ENCODE results near the gene MED15.

Gene MED15

DNA sequence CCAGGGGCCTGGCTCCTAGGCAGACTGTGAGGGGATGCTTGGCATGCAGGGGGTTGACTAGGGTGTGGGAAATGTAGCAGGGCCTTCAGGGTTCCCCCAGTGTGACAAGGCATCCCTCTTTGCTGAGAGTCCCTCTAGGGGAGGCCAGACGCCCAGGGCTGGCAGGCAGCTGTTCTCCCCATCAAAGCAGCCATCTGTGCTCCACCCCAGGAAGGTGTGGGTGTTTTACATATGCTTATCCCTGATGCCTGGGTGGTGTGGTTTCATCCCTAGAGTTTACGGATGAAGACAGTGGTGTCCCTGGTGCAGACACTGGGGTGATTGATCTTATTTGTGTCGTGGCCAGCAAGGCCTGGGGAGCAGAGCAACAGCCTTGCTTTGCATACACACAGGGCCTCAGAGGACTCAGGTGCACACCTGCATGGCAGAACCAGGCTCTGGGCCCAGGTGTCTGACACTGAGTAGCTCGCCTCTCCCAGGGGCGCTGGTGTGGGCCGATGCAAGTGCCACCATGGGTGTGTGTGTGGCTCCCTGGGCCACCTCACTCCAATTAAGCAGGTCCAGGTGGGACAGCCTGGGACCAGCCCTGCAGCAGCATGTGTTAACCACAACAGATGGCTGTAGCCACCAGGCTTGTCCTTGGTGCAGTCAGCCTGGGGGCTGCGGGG is 74.2 kb downstream of the MED15 start:
- DNase-seq (ENCODE audit: insufficient read length, low spot score): no peak
- no peak for FAIRE-seq
- TF ChIP-seq POU2F2 (IDR thresholded peaks at IDR 0.05; ENCODE audit: low read depth, low read length): no peak
- no peak for TF ChIP-seq SPI1 (IDR thresholded peaks at IDR 0.05; ENCODE audit: low read depth, low read length)
- no peak for TF ChIP-seq PAX5 (IDR thresholded peaks at IDR 0.05; ENCODE audit: insufficient read depth, low read length, severe bottlenecking)
- no peak for TF ChIP-seq POLR2AphosphoS5 (IDR thresholded peaks at IDR 0.05; ENCODE audit: low read depth, low read length)
- TF ChIP-seq POLR2A (IDR thresholded peaks at IDR 0.05; ENCODE audit: low read depth, low read length): no peak
- TF ChIP-seq TAF1 (IDR thresholded peaks at IDR 0.05; ENCODE audit: low read depth, low read length): no peak

DNA sequence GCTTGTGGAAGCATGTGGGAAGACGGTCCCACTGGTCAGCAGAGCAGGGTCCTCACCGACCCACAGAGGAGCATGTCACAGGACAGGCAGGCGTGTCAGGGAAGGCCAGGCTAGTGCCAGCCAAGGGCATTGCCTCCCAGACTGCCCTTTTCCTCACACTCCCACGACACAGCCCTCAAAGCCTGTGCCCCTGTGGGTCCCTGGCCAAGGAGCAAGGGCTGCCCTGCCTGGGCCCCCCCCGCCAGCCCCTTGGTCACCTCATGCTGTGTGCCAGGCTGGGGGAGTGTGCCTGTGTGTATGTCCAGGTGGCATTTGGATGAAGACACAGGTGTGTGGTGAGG is 74.7 kb downstream of the MED15 start:
- FAIRE-seq: no peak
- DNase-seq (ENCODE audit: insufficient read length, low spot score): no peak

DNA sequence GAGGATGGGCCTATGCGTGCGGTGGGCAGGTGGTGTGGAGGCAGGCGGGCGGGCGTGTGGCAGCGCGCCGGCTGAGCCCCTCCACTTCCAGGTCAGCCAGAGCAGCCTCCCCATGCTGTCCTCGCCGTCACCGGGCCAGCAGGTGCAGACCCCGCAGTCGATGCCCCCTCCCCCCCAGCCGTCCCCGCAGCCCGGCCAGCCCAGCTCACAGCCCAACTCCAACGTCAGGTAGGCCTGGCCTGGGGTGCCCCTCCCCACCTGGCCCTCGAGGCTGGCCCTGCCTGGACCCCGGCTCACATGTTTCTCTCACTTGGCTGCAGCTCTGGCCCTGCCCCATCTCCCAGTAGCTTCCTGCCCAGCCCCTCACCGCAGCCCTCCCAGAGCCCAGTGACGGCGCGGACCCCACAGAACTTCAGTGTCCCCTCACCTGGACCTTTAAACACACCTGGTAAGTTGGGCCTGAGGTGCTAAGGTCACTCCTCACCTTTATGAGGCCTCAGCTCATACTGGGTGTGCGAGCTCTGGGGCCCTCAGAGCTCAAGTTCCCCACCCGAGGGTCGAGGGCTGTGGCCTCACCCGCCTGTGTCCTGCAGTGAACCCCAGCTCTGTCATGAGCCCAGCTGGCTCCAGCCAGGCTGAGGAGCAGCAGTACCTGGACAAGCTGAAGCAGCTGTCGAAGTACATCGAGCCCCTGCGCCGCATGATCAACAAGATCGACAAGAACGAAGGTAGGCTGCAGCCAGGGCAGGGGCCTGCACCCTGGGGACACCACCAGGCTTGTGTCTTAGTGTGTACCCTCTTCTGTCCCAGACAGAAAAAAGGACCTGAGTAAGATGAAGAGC is 75.3 kb downstream of the MED15 start:
- DNase-seq (ENCODE audit: insufficient read length, low spot score): no peak

More for the DNA sequence above, 74.7 kb downstream of the MED15 start:
- TF ChIP-seq POU2F2 (IDR thresholded peaks at IDR 0.05; ENCODE audit: low read depth, low read length): no peak
- TF ChIP-seq SPI1 (IDR thresholded peaks at IDR 0.05; ENCODE audit: low read depth, low read length): no peak

DNA sequence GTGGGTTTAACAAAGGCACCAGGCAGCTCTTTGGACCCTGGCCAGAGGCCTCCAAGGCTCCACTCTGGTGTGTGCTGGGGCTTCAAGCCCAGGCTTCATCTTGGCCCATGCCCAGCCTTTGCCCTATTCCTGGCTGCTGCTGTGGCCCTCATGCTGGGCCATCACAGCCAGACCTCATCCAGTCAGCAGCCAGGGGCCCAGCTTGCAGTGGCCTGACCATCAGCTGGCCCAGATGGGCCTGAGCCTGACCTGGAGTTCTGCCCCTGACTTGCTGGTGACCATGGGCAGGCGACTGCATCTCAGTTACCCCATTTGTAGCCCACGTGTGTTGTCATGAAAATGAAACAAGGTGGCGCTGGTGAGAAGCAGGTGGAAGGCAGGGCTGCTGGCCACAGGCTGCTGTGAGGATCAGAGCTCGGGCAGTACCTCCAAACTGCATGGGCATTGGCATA is 76.1 kb downstream of the MED15 start:
- peak; percentile 38 for FAIRE-seq
- no peak for DNase-seq (ENCODE audit: insufficient read length, low spot score)
- TF ChIP-seq PAX5 (IDR thresholded peaks at IDR 0.05; ENCODE audit: insufficient read depth, low read length, severe bottlenecking) (no peak), POU2F2 (IDR thresholded peaks at IDR 0.05; ENCODE audit: low read depth, low read length) (no peak), SPI1 (IDR thresholded peaks at IDR 0.05; ENCODE audit: low read depth, low read length) (no peak)

More for the DNA sequence above, 75.3 kb downstream of the MED15 start:
- no peak for FAIRE-seq
- TF ChIP-seq TAF1 (IDR thresholded peaks at IDR 0.05; ENCODE audit: low read depth, low read length) (no peak), SPI1 (IDR thresholded peaks at IDR 0.05; ENCODE audit: low read depth, low read length) (no peak), POLR2A (IDR thresholded peaks at IDR 0.05; ENCODE audit: low read depth, low read length) (no peak), POLR2AphosphoS5 (IDR thresholded peaks at IDR 0.05; ENCODE audit: low read depth, low read length) (no peak), POU2F2 (IDR thresholded peaks at IDR 0.05; ENCODE audit: low read depth, low read length) (no peak), PAX5 (IDR thresholded peaks at IDR 0.05; ENCODE audit: insufficient read depth, low read length, severe bottlenecking) (no peak)

DNA sequence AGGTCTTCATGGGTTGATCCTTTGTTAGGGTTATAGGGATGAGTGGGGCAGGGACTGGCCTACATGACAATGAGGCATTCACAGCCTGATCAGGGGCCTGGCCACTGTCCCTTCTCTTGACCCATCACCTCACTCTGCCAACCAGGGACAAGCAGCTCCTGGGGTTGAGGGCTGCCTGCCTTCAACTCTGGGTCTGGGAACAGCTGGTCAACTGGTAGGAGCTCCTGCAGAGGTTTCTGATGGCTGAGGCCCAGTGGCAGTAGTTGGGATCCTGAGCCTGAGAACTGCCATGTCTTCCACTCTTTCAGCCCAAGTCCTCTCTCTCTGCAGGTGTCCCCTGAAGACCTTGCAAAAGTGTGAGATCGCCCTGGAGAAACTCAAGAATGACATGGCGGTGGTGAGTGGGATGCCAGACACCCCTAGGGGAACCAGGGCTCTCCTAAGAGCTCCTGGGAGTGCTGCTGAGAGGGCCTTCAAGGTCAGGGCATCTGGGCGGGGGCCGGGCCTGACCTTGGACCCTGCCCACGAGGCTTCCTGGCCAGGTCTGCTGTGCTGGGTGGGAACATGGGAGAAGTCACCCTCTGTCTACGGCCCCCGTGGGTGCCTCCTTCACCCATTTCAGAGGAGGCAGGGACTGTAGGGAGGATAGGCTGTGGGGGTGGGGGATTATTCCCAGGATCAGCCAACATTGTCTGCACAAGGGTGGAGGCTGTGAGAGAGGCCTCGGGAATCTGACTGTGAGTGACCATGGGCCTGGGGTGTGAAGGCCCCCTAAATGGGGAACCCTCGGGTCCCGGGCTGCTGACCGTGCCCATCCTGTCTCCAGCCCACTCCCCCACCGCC is 76.8 kb downstream of the MED15 start:
- no peak for TF ChIP-seq TAF1 (IDR thresholded peaks at IDR 0.05; ENCODE audit: low read depth, low read length)
- no peak for TF ChIP-seq POLR2A (IDR thresholded peaks at IDR 0.05; ENCODE audit: low read depth, low read length)
- no peak for TF ChIP-seq POLR2AphosphoS5 (IDR thresholded peaks at IDR 0.05; ENCODE audit: low read depth, low read length)
- TF ChIP-seq SPI1 (IDR thresholded peaks at IDR 0.05; ENCODE audit: low read depth, low read length): no peak
- TF ChIP-seq POU2F2 (IDR thresholded peaks at IDR 0.05; ENCODE audit: low read depth, low read length): no peak
- no peak for TF ChIP-seq PAX5 (IDR thresholded peaks at IDR 0.05; ENCODE audit: insufficient read depth, low read length, severe bottlenecking)
- no peak for FAIRE-seq
- DNase-seq (ENCODE audit: insufficient read length, low spot score): no peak

DNA sequence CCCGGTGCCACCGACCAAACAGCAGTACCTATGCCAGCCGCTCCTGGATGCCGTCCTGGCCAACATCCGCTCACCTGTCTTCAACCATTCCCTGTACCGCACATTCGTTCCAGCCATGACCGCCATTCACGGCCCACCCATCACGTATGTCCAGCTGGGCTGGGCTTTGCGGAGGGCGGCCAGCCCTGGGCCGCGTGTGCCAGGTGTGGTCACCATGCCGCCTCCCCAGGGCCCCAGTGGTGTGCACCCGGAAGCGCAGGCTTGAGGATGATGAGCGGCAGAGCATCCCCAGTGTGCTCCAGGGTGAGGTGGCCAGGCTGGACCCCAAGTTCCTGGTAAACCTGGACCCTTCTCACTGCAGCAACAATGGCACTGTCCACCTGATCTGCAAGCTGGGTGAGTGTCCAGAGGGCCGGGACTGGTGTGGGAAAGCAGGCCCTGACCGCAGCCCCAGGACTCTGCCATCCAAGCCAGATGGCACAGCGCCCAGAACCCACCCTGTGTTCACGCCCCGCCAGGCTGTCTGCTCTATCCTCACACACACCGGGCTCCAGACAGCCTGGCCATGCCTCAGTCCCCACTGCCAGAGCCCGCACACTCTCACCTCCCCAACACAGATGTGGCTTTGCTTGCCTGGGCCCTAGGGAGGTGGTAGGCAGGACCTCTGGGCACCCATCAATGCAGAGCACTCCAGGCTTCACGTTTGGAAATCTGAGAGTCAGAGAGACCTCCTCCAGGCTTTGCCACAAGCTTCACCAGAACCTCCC is 77.6 kb downstream of the MED15 start:
- TF ChIP-seq POU2F2 (IDR thresholded peaks at IDR 0.05; ENCODE audit: low read depth, low read length) (no peak), SPI1 (IDR thresholded peaks at IDR 0.05; ENCODE audit: low read depth, low read length) (no peak), PAX5 (IDR thresholded peaks at IDR 0.05; ENCODE audit: insufficient read depth, low read length, severe bottlenecking) (no peak), TAF1 (IDR thresholded peaks at IDR 0.05; ENCODE audit: low read depth, low read length) (no peak), POLR2A (IDR thresholded peaks at IDR 0.05; ENCODE audit: low read depth, low read length) (no peak), POLR2AphosphoS5 (IDR thresholded peaks at IDR 0.05; ENCODE audit: low read depth, low read length) (no peak)
- no peak for DNase-seq (ENCODE audit: insufficient read length, low spot score)
- no peak for FAIRE-seq

DNA sequence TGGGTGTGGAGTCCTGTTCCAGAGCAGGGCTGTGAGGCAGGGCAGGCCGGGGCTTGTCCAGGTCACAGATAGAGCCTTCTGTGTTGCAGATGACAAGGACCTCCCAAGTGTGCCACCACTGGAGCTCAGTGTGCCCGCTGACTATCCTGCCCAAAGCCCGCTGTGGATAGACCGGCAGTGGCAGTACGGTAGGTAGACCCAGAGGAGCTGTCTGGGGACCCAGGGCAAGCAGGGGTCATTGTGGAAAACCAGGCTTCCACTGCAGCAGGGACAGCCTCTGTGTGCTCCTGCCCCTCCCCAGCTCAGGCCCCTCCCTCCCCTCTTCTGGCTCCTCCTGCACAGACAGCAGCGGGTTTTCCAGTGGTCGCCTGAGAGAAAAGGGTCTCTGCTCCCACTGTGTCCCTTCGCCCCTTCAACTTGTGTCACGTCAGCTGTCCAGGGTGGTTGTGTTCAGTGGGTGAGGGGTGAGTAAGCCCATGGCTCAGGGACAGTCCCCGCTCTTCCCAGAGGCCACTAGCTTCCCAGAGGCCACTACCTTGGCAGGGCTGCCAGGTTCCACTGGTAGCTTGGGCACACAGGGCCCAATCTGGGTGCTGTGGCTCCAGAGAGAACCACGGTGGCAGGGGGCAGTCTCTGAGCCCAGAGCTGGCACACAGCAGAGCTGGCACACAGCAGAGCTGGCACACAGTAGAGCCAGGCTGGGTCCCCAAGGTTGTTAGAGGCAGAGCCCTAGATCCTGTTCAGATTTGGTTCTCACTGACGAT is 78.4 kb downstream of the MED15 start:
- no peak for TF ChIP-seq TAF1 (IDR thresholded peaks at IDR 0.05; ENCODE audit: low read depth, low read length)
- DNase-seq (ENCODE audit: insufficient read length, low spot score): no peak
- FAIRE-seq: no peak

DNA sequence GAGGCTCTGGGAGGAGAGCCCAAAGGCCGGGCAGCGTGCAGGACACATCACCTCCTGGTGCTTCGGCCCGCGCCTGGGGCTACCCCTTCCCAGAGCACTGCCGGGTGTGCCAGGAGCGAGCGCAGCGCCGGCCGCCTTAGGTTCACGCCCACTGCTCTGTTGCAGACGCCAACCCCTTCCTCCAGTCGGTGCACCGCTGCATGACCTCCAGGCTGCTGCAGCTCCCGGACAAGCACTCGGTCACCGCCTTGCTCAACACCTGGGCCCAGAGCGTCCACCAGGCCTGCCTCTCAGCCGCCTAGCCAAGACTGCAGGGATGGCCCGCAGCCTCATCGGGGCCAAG is 79.0 kb downstream of the MED15 start:
- TF ChIP-seq POLR2A (IDR thresholded peaks at IDR 0.05; ENCODE audit: low read depth, low read length) (no peak), POU2F2 (IDR thresholded peaks at IDR 0.05; ENCODE audit: low read depth, low read length) (no peak), TAF1 (IDR thresholded peaks at IDR 0.05; ENCODE audit: low read depth, low read length) (no peak), POLR2AphosphoS5 (IDR thresholded peaks at IDR 0.05; ENCODE audit: low read depth, low read length) (no peak), SPI1 (IDR thresholded peaks at IDR 0.05; ENCODE audit: low read depth, low read length) (no peak), PAX5 (IDR thresholded peaks at IDR 0.05; ENCODE audit: insufficient read depth, low read length, severe bottlenecking) (no peak)
- DNase-seq (ENCODE audit: insufficient read length, low spot score) (no peak), FAIRE-seq (no peak)
